ENCODE data around the gene HK1.
A peak's percentile ranks its signal among the peaks of the same experiment; 100 is the strongest.
"Not testable (repeated sequence)": the region's sequence is repeated elsewhere in the genome, so short reads cannot be mapped to it uniquely, and the experiment has no call there.

Gene HK1

GRCh38 chr10:69328888-69329287 is 50.6 kb downstream of the HK1 start:
- not testable (repeated sequence) for DNase-seq (ENCODE audit: low spot score)

GRCh38 chr10:69329721-69330178 is 51.5 kb downstream of the HK1 start:
- no peak for DNase-seq (ENCODE audit: low spot score)

GRCh38 chr10:69331161-69331560 is 52.9 kb downstream of the HK1 start:
- DNase-seq (ENCODE audit: low spot score): no peak

- no peak for DNase-seq (ENCODE audit: low spot score)
These were observed 54.1 kb downstream of the HK1 start for GRCh38 chr10:69332278-69333010.

GRCh38 chr10:69333205-69333604 is 54.9 kb downstream of the HK1 start:
- peak; percentile 74 for DNase-seq (ENCODE audit: low spot score)

GRCh38 chr10:69333865-69334301 is 55.6 kb downstream of the HK1 start:
- DNase-seq (ENCODE audit: low spot score): not testable (repeated sequence)

GRCh38 chr10:69334302-69335062 is 56.2 kb downstream of the HK1 start:
- DNase-seq (ENCODE audit: low spot score): no peak

- DNase-seq (ENCODE audit: low spot score): no peak
These were observed 56.8 kb downstream of the HK1 start for GRCh38 chr10:69335063-69335587.

GRCh38 chr10:69335613-69336012 is 57.3 kb downstream of the HK1 start:
- DNase-seq (ENCODE audit: low spot score): no peak

- no peak for DNase-seq (ENCODE audit: low spot score)
These were observed 58.6 kb downstream of the HK1 start for GRCh38 chr10:69336952-69337295.

GRCh38 chr10:69337296-69338132 is 59.2 kb downstream of the HK1 start:
- DNase-seq (ENCODE audit: low spot score): peak; percentile 52

GRCh38 chr10:69338133-69338456 is 59.8 kb downstream of the HK1 start:
- no peak for DNase-seq (ENCODE audit: low spot score)

- DNase-seq (ENCODE audit: low spot score): no peak
These were observed 60.5 kb downstream of the HK1 start for GRCh38 chr10:69338547-69339450.

- DNase-seq (ENCODE audit: low spot score): no peak
These were observed 62.4 kb downstream of the HK1 start for GRCh38 chr10:69340695-69341094.

- no peak for DNase-seq (ENCODE audit: low spot score)
These were observed 65.6 kb downstream of the HK1 start for GRCh38 chr10:69343905-69344304.

GRCh38 chr10:69344591-69345252 is 66.4 kb downstream of the HK1 start:
- DNase-seq (ENCODE audit: low spot score): no peak

GRCh38 chr10:69345402-69345801 is 67.1 kb downstream of the HK1 start:
- no peak for DNase-seq (ENCODE audit: low spot score)

GRCh38 chr10:69345890-69346474 is 67.7 kb downstream of the HK1 start:
- no peak for DNase-seq (ENCODE audit: low spot score)

GRCh38 chr10:69346776-69347175 is 68.5 kb downstream of the HK1 start:
- DNase-seq (ENCODE audit: low spot score): no peak

- peak; percentile 94 for DNase-seq (ENCODE audit: low spot score)
These were observed 70.7 kb downstream of the HK1 start for GRCh38 chr10:69348816-69349541.

Measured in AG08395 (cell line).